ENCODE data around the gene CPED1.
"Not testable (repeated sequence)": the region's sequence is repeated elsewhere in the genome, so short reads cannot be mapped to it uniquely, and the experiment has no call there.

CPED1 gene

DNA sequence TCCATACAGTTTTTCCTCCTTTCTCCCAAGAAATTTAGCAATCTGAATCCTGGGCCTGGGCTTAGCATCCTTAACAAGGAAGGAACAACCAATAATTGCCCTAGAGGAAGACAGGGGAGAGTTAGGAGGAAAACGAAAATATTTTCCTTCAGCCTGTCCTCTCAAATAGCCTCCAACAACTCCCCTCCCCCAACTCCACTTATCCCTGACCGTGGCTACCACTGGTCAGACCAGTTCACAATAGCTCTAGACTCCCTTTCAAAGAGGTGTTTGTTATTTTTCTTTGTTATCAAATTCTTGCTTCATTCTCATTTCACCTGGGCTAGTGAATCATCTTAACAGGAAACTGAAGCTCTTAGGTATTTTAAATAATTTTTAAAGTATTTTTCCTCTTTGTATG, 114.1 kb downstream of the CPED1 start:
- no peak for DNase-seq

DNA sequence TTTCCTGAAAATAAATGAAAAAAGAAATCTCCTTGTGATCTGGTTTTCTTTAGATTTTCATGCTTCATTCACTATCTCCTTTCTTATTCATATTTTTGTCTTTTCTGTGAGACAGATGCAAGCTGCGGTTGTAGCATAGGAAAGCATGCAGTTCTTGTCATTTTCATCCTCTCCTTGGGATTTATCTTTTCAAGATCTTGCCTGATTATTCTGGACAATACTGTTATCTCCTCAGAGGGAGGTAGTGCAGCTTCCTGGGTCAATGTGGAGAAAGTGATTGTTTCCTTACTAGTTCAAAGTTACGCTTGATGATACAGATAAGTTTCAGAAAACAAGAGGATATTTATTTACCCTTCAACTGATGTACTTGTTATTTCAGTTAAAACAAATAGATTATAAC, 114.6 kb downstream of the CPED1 start:
- DNase-seq, result no peak

GRCh38 chr7:121103579-121103978, 115.1 kb downstream of the CPED1 start:
- DNase-seq, result no peak

GRCh38 chr7:121105262-121105661, 116.8 kb downstream of the CPED1 start:
- DNase-seq, result no peak

DNA sequence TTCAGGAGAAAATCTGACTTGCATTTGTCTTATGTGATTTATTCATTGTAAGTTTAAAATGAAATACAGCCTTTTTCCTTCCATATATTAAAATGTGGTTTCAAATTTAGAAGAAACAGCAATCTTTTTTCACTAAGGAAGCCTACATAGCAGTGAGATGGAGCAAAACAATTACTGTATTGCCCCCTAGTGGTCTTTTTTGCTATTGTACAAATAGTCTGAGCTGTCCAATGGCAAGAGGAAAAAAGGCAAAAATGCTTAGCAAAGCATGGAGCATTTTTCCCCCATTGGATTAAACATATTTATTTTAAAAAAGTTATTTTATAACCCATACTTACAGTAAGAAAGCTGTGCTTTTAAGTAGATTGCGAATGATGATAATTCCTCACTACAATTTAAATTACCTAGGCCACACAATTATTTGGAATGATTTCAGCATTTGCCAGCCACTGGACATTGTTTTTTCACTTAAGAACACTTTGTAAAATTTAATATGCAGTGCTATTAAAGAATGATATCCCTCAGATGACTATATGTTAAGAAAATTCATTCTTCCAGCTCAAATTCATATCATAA, 119.5 kb downstream of the CPED1 start:
- DNase-seq, result peak; percentile 80

GRCh38 chr7:121109145-121109544, 120.6 kb downstream of the CPED1 start:
- no peak for DNase-seq

DNA sequence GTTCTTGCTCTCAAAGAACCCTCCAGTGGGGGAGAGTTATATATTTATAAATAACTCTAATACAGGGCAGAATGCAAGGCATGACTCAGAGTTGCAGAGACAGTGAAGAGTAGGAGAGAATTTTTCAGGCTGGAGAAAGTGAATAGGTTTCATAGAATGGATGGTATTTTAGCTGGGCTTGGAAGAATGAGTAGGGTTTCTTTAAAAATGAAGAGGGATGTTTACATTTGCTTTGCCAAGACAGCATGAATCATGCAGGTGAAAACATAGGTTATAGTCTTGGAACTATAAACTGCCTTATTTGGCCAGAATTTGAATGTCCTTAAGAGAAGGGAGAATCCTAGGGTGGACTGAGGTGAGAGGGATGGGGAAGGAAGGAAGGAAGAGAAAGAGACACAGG, 124.8 kb downstream of the CPED1 start:
- no peak for DNase-seq

- DNase-seq, result no peak
Measured at GRCh38 chr7:121116396-121116795, 127.9 kb downstream of the CPED1 start.

- DNase-seq, result no peak
Measured at GRCh38 chr7:121119047-121119446, 130.5 kb downstream of the CPED1 start.

- no peak for DNase-seq
Measured at GRCh38 chr7:121123032-121123431, 134.5 kb downstream of the CPED1 start.

DNA sequence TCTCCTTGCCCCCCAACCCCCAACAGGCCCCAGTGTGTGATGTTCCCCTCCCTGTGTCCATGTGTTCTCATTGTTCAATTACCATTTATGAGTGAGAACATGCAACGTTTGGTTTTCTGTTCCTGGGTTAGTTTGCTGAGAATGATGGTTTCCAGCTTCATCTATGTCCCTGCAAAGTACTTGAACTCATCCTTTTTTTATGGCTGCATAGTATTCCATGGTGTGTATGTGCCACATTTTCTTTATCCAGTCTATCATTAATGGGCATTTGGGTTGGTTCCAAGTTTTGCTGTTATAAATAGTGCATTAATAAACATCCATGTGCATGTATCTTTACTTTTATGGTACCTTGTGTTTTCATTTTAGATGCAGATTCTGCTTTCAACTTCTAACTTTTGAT, 136.9 kb downstream of the CPED1 start:
- not testable (repeated sequence) for DNase-seq

DNA sequence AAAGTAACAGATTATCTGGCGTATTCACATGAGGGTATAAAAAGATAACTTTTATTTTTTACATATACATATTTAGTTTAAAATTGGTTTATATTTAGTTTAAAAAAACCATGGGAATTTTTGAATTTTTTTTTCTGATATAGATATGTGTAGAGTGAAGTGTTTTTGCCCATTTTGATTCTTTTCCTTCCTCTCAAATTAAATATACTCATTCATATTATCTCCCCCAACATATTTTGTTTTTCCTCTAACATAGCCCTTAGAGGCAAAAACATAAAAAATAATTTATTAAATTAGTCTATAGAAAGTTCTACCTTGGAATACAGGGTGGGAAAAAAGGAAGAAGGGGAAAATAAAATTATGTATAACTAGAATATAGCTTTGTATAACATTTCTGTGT, 137.7 kb downstream of the CPED1 start:
- DNase-seq, result no peak

GRCh38 chr7:121126801-121127534, 138.5 kb downstream of the CPED1 start:
- DNase-seq, result peak; percentile 16

GRCh38 chr7:121132940-121133339, 144.4 kb downstream of the CPED1 start:
- DNase-seq, result no peak

GRCh38 chr7:121133444-121133843, 144.9 kb downstream of the CPED1 start:
- no peak for DNase-seq

GRCh38 chr7:121137580-121137979, 149.1 kb downstream of the CPED1 start:
- no peak for DNase-seq

DNA sequence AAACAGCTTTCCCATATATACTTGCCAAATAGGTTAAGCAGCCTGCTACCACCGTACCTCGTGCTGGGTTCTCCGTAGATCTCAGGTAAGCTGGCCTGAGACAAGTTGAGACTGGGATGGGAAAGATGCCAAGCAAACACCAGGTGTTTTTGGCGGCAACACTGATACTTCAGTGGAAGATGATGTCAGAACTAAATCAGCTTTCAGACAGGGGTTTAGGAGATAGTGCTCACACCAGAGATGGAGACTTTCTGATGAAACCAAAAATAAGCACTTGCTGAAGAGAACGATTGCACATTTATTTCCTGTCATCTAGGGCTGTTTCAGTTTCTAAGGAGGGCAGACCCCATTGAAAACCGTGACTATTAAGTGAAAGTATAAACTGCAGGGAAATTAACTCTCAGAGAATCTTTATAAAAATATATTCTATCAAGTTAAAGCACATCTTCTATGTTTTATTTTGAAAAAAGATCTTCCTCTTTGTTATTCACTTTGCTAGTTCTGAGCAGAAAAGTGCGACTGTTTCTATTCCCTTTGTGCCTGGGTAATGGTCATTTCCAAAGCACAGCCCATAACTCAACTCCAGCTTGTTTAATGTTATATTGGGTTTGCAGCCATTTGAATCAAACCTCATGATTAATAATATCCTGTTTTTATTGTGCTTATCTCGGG, 149.9 kb downstream of the CPED1 start:
- DNase-seq, result peak; percentile 48

DNA sequence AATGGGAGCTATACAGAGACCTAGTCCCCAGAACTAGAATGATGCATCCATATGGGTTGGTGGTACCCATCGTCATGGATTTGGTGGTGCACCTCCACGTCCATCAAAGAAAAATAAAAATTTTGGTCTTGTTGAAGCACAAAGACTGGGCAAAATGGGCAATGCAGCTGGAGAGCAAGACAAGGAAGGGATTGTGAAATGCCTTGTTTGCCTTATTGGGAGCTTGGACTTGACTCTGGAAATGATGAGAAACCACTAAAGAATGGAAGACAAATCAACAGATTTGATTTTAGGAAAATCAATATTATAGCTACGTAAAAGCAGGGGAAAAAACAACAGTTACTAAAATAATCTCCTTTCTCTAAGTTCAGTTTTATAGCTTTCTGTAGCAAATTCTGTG, 150.9 kb downstream of the CPED1 start:
- DNase-seq, result no peak

GRCh38 chr7:121140790-121141189, 152.3 kb downstream of the CPED1 start:
- no peak for DNase-seq

DNA sequence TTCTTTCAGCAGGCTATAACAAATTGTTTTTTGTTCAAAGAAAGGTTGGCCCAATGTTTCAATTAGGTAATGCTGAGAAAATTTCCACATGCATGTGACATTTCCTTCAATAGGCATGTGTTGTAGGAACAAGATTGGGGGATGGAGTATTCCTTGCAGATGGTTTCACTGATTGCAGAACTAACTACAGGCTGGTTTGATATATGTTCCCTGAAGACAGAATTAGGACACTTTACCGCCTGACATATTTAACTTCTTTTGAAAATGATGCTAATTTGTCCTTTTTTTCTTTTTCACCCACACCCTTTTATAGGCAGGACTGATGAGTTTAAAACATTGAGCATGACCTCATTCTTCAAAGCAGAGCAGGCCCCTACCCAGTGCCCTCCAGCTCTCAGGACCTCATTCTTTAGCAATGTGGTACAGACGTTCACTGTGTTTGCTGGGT, 163.3 kb downstream of the CPED1 start:
- no peak for DNase-seq

DNA sequence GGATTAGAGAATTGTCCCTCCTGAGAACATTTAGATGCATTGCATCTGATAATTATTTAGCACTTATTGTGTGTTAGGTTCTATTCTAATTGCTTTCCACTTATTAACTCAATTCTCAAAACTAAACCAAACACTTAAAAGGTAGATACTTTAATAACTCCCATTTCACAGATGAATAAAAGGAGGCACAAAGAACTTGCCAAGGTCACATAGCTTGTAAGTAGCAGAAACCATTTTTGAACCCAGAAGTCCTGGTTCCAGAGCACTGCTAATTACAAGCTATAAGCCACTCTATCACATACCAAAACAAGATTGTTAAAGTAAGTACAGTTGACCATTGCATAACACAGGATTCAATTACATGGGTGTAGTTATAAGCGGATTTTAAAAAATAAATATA, 164.9 kb downstream of the CPED1 start:
- no peak for DNase-seq

DNA sequence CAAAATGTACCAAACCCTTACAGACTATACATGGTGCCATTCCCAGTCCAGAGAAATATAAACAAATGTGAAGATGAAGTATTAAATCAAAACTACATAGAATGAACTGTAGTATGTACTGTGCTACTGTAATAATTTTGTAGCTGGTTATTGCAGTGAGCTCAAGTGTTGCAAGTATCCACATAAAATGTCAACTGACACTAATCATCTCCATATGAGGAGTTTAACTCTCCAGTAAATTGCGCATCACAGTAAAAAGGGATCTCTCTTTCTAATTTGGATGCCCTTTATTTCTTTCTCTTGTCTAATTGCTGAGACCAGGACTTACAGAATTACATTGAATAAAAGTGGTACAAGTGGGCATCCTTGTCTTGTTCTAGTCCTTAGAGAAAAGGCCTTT, 165.5 kb downstream of the CPED1 start:
- DNase-seq, result no peak

- no peak for DNase-seq
Measured at GRCh38 chr7:121156825-121157224, 168.3 kb downstream of the CPED1 start.

- no peak for DNase-seq
Measured at GRCh38 chr7:121157341-121157751, 168.8 kb downstream of the CPED1 start.
